SH-SY5Y (cell line): Measurements from ENCODE around the gene OR12D1.

ENCODE experiments used
- GATA2 ChIP-seq: IDR thresholded peaks from 2 replicates; pipeline ENCODE4 v1.6.1; 2011; ENCODE audit warnings: mild to moderate bottlenecking, low read depth, low read length
- GATA3 ChIP-seq: IDR thresholded peaks from 2 replicates; pipeline ENCODE4 v1.6.1; 2011; ENCODE audit warnings: low read depth, mild to moderate bottlenecking, low read length, moderate library complexity

GRCh38 chr6:29376003-29376402, 38.7 kb upstream of the OR12D1 start:
- TF ChIP-seq GATA2 (no peak), GATA3 (no peak)
